SIG-M5 (cell line): ENCODE measurements around the gene PSMA2.

ENCODE experiments used
- DNase-seq: peaks from one replicate; lab custom pipeline; 2025; lab: John Stamatoyannopoulos, UW

PSMA2 gene

GRCh38 chr7:42931834-42932651, at the start of gene PSMA2, which contains the start of gene MRPL32:
PSMA2 (minus strand) TSS chr7:42932174; CDS start chr7:42932158, 16 bp downstream.
MRPL32 (plus strand) TSS chr7:42932376; CDS start chr7:42932387, 11 bp downstream.
- DNase-seq, result peak; percentile 96

- DNase-seq, result no peak
These were observed 49.6 kb upstream of the PSMA2 start for GRCh38 chr7:42981601-42982000.

GRCh38 chr7:42980514-42980913, 48.5 kb upstream of the PSMA2 start:
- DNase-seq, result no peak

- no peak for DNase-seq
These were observed 48.1 kb upstream of the PSMA2 start for GRCh38 chr7:42980084-42980483.

GRCh38 chr7:42978496-42978895, 46.5 kb upstream of the PSMA2 start:
- DNase-seq, result no peak

GRCh38 chr7:42976371-42976770, 44.4 kb upstream of the PSMA2 start:
- no peak for DNase-seq

- no peak for DNase-seq
These were observed 40.9 kb upstream of the PSMA2 start for GRCh38 chr7:42972699-42973500.

- no peak for DNase-seq
These were observed 35.4 kb upstream of the PSMA2 start for GRCh38 chr7:42967391-42967790.

- no peak for DNase-seq
These were observed 33.2 kb upstream of the PSMA2 start for GRCh38 chr7:42964849-42965805.

- DNase-seq, result no peak
These were observed 32.3 kb upstream of the PSMA2 start for GRCh38 chr7:42964293-42964692.

GRCh38 chr7:42961170-42961569, 29.2 kb upstream of the PSMA2 start:
- no peak for DNase-seq

GRCh38 chr7:42960762-42961161, 28.8 kb upstream of the PSMA2 start:
- no peak for DNase-seq

GRCh38 chr7:42959549-42959948, 27.6 kb upstream of the PSMA2 start:
- no peak for DNase-seq

GRCh38 chr7:42956062-42956461, 24.1 kb upstream of the PSMA2 start:
- DNase-seq, result no peak

GRCh38 chr7:42953994-42954393, 22.0 kb upstream of the PSMA2 start:
- no peak for DNase-seq

GRCh38 chr7:42952328-42952727, 20.4 kb upstream of the PSMA2 start:
- no peak for DNase-seq

- DNase-seq, result no peak
These were observed 18.4 kb upstream of the PSMA2 start for GRCh38 chr7:42950417-42950816.

- no peak for DNase-seq
These were observed 15.5 kb upstream of the PSMA2 start for GRCh38 chr7:42947521-42947920.

GRCh38 chr7:42946627-42946950, 14.6 kb upstream of the PSMA2 start:
- DNase-seq, result no peak

- DNase-seq, result no peak
These were observed 14.1 kb upstream of the PSMA2 start for GRCh38 chr7:42945821-42946626.
